MM.1S (cell line): ENCODE measurements around the gene HRH2.

Experiments used
- CTCF ChIP-seq: fragments of 300-600 bp; sonication (generic); IDR thresholded peaks from 2 replicates; pipeline ENCODE4 v1.5.1; 2016; ENCODE audit warnings: antibody characterized with exemption, low read length, mixed read lengths
- EZH2 ChIP-seq: fragments of 300-600 bp; sonication (generic); optimal IDR thresholded peaks from 2 replicates; pipeline ENCODE3; 2017; ENCODE audit warnings: low read depth, mild to moderate bottlenecking, antibody characterized with exemption, low read length, mixed read lengths
- EZH2phosphoT487 ChIP-seq: fragments of 300-600 bp; sonication (generic); IDR thresholded peaks from 2 replicates; pipeline ENCODE4 v1.6.1; 2018; ENCODE audit warnings: antibody characterized with exemption, low read length

- TF ChIP-seq CTCF (no peak), EZH2 (no peak), EZH2phosphoT487 (no peak)
Observed at GRCh38 chr5:175682664-175683063, 24.8 kb downstream of the HRH2 start.
